GM12878 (cell line): ENCODE measurements around the gene RNF149.

Experiments used
- BCL11A ChIP-seq: IDR thresholded peaks from 2 replicates; pipeline ENCODE4 v1.6.1; 2011; ENCODE audit warnings: low read depth, low read length
- CTCF ChIP-seq, 3 experiments: IDR thresholded peaks in 2 of 3; conservative IDR thresholded peaks in 1 of 3; 2 replicates each; pipeline ENCODE4 v1.5.1; 2011; ENCODE audit warnings: low read depth in 3 of 3, low read length in 3 of 3, mild to moderate bottlenecking in 3 of 3, control low read depth in 2 of 3, moderate library complexity in 2 of 3, inconsistent platforms in 1 of 3, mixed read lengths in 1 of 3; ENCODE audit not compliant: control insufficient read depth in 2 of 3, insufficient read depth in 1 of 3; ENCODE audit errors: extremely low read depth in 1 of 3
- LARP7 ChIP-seq: fragments of 450-650 bp; IDR thresholded peaks from 2 replicates; pipeline ENCODE4 v1.6.1; 2017; ENCODE audit warnings: mild to moderate bottlenecking
- MXI1 ChIP-seq: fragments of 150-350 bp; IDR thresholded peaks from 2 replicates; pipeline ENCODE4 v1.6.1; 2011; ENCODE audit warnings: low read depth, mild to moderate bottlenecking, inconsistent platforms, low read length, improper control_type of control experiment
- POLR2A ChIP-seq: IDR thresholded peaks from 2 replicates; pipeline ENCODE4 v1.6.1; 2011; ENCODE audit warnings: low read depth, mild to moderate bottlenecking, low read length
- POLR2AphosphoS5 ChIP-seq: IDR thresholded peaks from 2 replicates; pipeline ENCODE4 v1.6.1; 2011; ENCODE audit warnings: mild to moderate bottlenecking, low read length, inconsistent platforms
- SMC3 ChIP-seq: IDR thresholded peaks from 2 replicates; pipeline ENCODE4 v1.6.1; 2011; ENCODE audit warnings: low read length, improper control_type of control experiment, borderline replicate concordance
- YY1 ChIP-seq: IDR thresholded peaks from 2 replicates; pipeline ENCODE4 v1.6.1; 2011; ENCODE audit warnings: low read depth, mild to moderate bottlenecking, low read length
- TF ChIP-seq, protein P1 (sequence below): fragments of 450-650 bp; IDR thresholded peaks from 2 replicates; pipeline ENCODE4 v1.6.1; 2017; ENCODE audit warnings: mild to moderate bottlenecking, moderate library complexity

DNA sequence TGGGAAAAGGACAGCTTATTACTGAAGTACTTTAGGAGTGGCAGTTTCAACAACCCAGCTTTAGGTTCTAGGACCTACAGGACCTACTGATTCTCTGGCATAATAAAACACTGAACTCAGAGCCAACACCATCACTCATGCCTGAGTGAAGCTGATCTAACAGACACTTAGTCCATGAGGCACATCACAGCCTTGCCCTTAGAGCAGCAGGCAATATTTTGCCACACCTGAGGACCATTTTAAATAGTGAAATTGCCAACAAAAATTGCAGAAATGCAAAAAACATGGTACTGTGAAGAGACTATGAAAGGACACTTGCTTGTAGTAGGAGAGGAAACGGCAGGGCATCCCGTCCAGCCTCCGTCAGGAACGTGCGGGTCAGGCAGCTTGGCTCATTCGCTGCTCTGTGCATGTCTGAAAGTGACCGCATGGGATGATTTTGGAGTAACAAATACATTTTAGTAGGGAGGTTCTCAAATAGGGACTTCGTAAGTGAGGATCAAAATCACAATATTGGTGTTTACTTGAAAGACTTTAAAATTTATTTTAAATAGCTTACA, 37.7 kb downstream of the RNF149 start:
- TF ChIP-seq, protein P1, sequence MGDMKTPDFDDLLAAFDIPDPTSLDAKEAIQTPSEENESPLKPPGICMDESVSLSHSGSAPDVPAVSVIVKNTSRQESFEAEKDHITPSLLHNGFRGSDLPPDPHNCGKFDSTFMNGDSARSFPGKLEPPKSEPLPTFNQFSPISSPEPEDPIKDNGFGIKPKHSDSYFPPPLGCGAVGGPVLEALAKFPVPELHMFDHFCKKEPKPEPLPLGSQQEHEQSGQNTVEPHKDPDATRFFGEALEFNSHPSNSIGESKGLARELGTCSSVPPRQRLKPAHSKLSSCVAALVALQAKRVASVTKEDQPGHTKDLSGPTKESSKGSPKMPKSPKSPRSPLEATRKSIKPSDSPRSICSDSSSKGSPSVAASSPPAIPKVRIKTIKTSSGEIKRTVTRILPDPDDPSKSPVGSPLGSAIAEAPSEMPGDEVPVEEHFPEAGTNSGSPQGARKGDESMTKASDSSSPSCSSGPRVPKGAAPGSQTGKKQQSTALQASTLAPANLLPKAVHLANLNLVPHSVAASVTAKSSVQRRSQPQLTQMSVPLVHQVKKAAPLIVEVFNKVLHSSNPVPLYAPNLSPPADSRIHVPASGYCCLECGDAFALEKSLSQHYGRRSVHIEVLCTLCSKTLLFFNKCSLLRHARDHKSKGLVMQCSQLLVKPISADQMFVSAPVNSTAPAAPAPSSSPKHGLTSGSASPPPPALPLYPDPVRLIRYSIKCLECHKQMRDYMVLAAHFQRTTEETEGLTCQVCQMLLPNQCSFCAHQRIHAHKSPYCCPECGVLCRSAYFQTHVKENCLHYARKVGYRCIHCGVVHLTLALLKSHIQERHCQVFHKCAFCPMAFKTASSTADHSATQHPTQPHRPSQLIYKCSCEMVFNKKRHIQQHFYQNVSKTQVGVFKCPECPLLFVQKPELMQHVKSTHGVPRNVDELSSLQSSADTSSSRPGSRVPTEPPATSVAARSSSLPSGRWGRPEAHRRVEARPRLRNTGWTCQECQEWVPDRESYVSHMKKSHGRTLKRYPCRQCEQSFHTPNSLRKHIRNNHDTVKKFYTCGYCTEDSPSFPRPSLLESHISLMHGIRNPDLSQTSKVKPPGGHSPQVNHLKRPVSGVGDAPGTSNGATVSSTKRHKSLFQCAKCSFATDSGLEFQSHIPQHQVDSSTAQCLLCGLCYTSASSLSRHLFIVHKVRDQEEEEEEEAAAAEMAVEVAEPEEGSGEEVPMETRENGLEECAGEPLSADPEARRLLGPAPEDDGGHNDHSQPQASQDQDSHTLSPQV = no peak
- TF ChIP-seq SMC3 (no peak), BCL11A (no peak), LARP7 (no peak), POLR2AphosphoS5 (no peak), CTCF (IDR thresholded peaks at IDR 0.05 in 2 of 3, conservative IDR thresholded peaks at IDR 0.05 in 1 of 3; ENCODE audit: control insufficient read depth in 2 of 3, extremely low read depth in 1 of 3, insufficient read depth in 1 of 3, low read depth in 3 of 3, low read length in 3 of 3) (no peak), YY1 (no peak), MXI1 (no peak), POLR2A (no peak)
